ENCODE results near the gene CWC27.

CWC27 gene

DNA sequence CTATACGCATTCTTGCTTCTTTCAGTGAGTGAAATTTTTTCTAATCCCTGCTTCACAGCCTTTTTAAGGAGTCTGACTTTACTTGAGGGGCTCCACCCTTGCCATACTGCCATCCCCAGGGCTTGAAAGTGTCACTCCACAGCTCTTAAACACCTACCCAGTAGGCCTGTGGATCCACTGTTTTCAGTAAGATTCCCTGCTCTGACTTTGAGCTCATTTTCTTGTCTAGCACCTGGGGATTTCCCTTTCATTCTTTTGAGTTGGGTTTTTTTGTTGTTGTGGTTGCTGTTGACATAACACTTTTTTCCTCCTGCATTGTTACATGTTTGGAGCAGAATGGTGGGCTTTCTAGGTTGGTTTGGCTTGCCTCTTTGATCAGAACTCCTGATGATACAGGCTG is 23.8 kb upstream of the CWC27 start:
- TF ChIP-seq, protein P1, sequence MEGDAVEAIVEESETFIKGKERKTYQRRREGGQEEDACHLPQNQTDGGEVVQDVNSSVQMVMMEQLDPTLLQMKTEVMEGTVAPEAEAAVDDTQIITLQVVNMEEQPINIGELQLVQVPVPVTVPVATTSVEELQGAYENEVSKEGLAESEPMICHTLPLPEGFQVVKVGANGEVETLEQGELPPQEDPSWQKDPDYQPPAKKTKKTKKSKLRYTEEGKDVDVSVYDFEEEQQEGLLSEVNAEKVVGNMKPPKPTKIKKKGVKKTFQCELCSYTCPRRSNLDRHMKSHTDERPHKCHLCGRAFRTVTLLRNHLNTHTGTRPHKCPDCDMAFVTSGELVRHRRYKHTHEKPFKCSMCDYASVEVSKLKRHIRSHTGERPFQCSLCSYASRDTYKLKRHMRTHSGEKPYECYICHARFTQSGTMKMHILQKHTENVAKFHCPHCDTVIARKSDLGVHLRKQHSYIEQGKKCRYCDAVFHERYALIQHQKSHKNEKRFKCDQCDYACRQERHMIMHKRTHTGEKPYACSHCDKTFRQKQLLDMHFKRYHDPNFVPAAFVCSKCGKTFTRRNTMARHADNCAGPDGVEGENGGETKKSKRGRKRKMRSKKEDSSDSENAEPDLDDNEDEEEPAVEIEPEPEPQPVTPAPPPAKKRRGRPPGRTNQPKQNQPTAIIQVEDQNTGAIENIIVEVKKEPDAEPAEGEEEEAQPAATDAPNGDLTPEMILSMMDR (IDR thresholded peaks at IDR 0.05), result no peak
- Histone ChIP-seq H3K36me3 (peaks cover 12% of the 10 kb centered on the region), H3K4me3 (ENCODE audit: low read depth in 1 of 2, low read length in 1 of 2) (no peak overlapping the region), H3K4me1 (ENCODE audit: control insufficient read depth in 1 of 2, insufficient read depth in 1 of 2, low read depth in 1 of 2, low read length in 1 of 2) (no peaks in the 10 kb centered on the region), H3K27ac (no peak overlapping the region), H3K27me3 (no peaks in the 10 kb centered on the region), H3K9me3 (no peaks in the 10 kb centered on the region)

- Histone ChIP-seq H3K4me3 (ENCODE audit: low read depth in 1 of 2, low read length in 1 of 2) (no peak overlapping the region), H3K27me3 (no peaks in the 10 kb centered on the region), H3K27ac (no peak overlapping the region), H3K4me1 (ENCODE audit: control insufficient read depth in 1 of 2, insufficient read depth in 1 of 2, low read depth in 1 of 2, low read length in 1 of 2) (peaks cover 14% of the 10 kb centered on the region in 2 experiments), H3K36me3 (no peaks in the 10 kb centered on the region), H3K9me3 (no peaks in the 10 kb centered on the region)
- TF ChIP-seq, protein P1 (IDR thresholded peaks at IDR 0.05), result no peak
These were observed 22.3 kb upstream of the CWC27 start for GRCh38 chr5:64746446-64746845.

DNA sequence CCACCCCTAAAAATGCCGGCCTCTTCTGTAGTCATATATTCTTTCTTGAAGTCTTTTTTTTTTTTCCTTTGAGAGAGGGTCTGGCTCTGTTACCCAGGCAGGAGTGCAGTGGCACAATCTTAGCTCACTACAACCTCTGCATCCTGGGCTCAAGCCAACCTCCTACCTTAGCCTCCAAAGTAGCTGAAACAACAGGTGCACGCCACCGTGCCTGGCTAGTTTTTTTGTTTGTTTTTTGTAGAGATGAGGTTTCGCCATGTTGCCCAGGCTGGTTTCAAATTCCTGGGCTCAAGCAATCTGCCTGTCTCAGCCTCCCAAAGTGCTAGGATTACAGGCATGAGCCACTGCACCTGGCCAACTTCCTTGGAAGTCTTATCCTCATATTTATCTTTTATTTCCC is 19.3 kb upstream of the CWC27 start:
- TF ChIP-seq, protein P1 (IDR thresholded peaks at IDR 0.05), result no peak
- Histone ChIP-seq H3K4me1 (ENCODE audit: control insufficient read depth in 1 of 2, insufficient read depth in 1 of 2, low read depth in 1 of 2, low read length in 1 of 2) (peaks cover 15% of the 10 kb centered on the region in 2 experiments), H3K9me3 (no peaks in the 10 kb centered on the region), H3K27me3 (no peaks in the 10 kb centered on the region), H3K4me3 (ENCODE audit: low read depth in 1 of 2, low read length in 1 of 2) (no peak overlapping the region), H3K36me3 (peaks cover 11% of the 10 kb centered on the region), H3K27ac (no peak overlapping the region)

DNA sequence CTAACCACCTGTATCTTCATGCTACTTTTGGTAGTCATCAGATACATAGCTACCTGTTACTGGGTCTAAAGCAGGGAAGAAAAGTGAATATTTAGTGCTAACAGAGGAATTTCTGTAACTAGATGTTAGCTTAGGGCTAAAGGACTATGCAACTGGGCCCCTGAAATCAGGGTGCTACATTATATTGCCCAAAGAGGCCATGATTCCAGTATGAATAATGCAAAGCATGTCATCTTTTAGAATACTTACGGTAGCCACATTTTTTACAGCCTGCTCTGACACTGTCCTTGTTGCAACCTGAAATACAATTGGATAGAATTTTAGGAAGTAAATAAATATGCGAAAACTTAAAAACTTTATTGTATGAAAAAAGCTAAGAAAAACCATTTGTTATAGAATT is 14.7 kb upstream of the CWC27 start:
- H3K4me3 ChIP-seq (ENCODE audit: low read depth in 1 of 2, low read length in 1 of 2), result no peak overlapping the region
- H3K36me3 ChIP-seq, result peaks cover 14% of the 10 kb centered on the region
- TF ChIP-seq, protein P1 (IDR thresholded peaks at IDR 0.05), result no peak

GRCh38 chr5:64758901-64759300 is 9.8 kb upstream of the CWC27 start:
- TF ChIP-seq, protein P1 (IDR thresholded peaks at IDR 0.05), result no peak
- Histone ChIP-seq H3K9me3 (no peaks in the 10 kb centered on the region), H3K27me3 (no peaks in the 10 kb centered on the region), H3K36me3 (peaks cover 12% of the 10 kb centered on the region), H3K27ac (no peak overlapping the region), H3K4me3 (ENCODE audit: low read depth in 1 of 2, low read length in 1 of 2) (no peak overlapping the region), H3K4me1 (ENCODE audit: control insufficient read depth in 1 of 2, insufficient read depth in 1 of 2, low read depth in 1 of 2, low read length in 1 of 2) (no peaks in the 10 kb centered on the region)

More for the DNA sequence above, 14.7 kb upstream of the CWC27 start:
- Histone ChIP-seq H3K27ac (no peak overlapping the region), H3K9me3 (no peaks in the 10 kb centered on the region), H3K27me3 (no peaks in the 10 kb centered on the region), H3K4me1 (ENCODE audit: control insufficient read depth in 1 of 2, insufficient read depth in 1 of 2, low read depth in 1 of 2, low read length in 1 of 2) (peaks cover 15% of the 10 kb centered on the region in 2 experiments)
